HepG2 (cell line): ENCODE measurements around the gene DLEC1. TPM values are rescaled to one million over a fixed set of nuclear protein-coding genes. Genes with fewer than 3 reads are reported as not detected.

Source experiments
- BCL6 ChIP-seq: IDR thresholded peaks from 2 replicates; pipeline ENCODE4 v1.6.1; 2016; ENCODE audit warnings: missing genetic modification reagents, missing compliant biosample characterization
- BCLAF1 ChIP-seq: fragments of 450-650 bp; IDR thresholded peaks from 2 replicates; pipeline ENCODE4 v1.6.1; 2017; ENCODE audit warnings: mild to moderate bottlenecking
- BRCA1 ChIP-seq: sonication (generic); formaldehyde crosslinking; IDR thresholded peaks from 2 replicates; pipeline ENCODE4 v1.4.0; 2020; ENCODE audit warnings: missing genetic modification reagents
- CCAR2 ChIP-seq: fragments of 200-400 bp; formaldehyde crosslinking; optimal IDR thresholded peaks from 2 replicates; pipeline ENCODE3; 2018; ENCODE audit warnings: low read depth, mild to moderate bottlenecking, low read length, moderate library complexity
- HOXD1 ChIP-seq: sonication (generic); formaldehyde crosslinking; IDR thresholded peaks from 2 replicates; pipeline ENCODE4 v1.5.0; 2020; ENCODE audit warnings: missing genetic modification reagents
- MAZ ChIP-seq, 2 experiments: sonication (generic) in 1 of 2; formaldehyde crosslinking in 1 of 2; IDR thresholded peaks; 2 replicates each; pipeline versions ENCODE4 v1.5.0 to v1.6.1; 2012 to 2020; ENCODE audit warnings: low read depth in 2 of 2, mild to moderate bottlenecking in 2 of 2, borderline replicate concordance in 1 of 2, improper control_type of control experiment in 1 of 2, low read length in 1 of 2, missing genetic modification reagents in 1 of 2, moderate library complexity in 1 of 2
- MYPOP ChIP-seq: sonication (generic); formaldehyde crosslinking; IDR thresholded peaks from 2 replicates; pipeline ENCODE4 v1.8.1; 2023; ENCODE audit warnings: mild to moderate bottlenecking, moderate library complexity, missing genetic modification reagents
- NAIF1 ChIP-seq: sonication (generic); formaldehyde crosslinking; IDR thresholded peaks from 2 replicates; pipeline ENCODE4 v1.5.0; 2020; ENCODE audit warnings: mild to moderate bottlenecking, missing genetic modification reagents, borderline replicate concordance
- RCOR2 ChIP-seq: IDR thresholded peaks from 2 replicates; pipeline ENCODE4 v1.6.1; 2016; ENCODE audit warnings: missing biosample characterization, missing genetic modification reagents
- SALL1 ChIP-seq: sonication (generic); formaldehyde crosslinking; IDR thresholded peaks from 2 replicates; pipeline ENCODE4 v1.8.0; 2022; ENCODE audit warnings: mild to moderate bottlenecking, missing genetic modification reagents
- THAP9 ChIP-seq: sonication (generic); formaldehyde crosslinking; IDR thresholded peaks from 2 replicates; pipeline ENCODE4; 2020; ENCODE audit warnings: missing genetic modification reagents, mild to moderate bottlenecking, borderline replicate concordance
- ZMAT3 ChIP-seq: sonication (generic); formaldehyde crosslinking; conservative IDR thresholded peaks from 2 replicates; pipeline ENCODE4 v1.7.0; 2021; ENCODE audit warnings: missing genetic modification reagents
- ZNF101 ChIP-seq: sonication (generic); formaldehyde crosslinking; IDR thresholded peaks from 2 replicates; pipeline ENCODE4 v1.4.0; 2020; ENCODE audit warnings: mild to moderate bottlenecking, low read depth, missing genetic modification reagents, borderline replicate concordance
- ZNF260 ChIP-seq: sonication (generic); formaldehyde crosslinking; IDR thresholded peaks from 2 replicates; pipeline ENCODE4 v1.4.0; 2020; ENCODE audit warnings: missing genetic modification reagents, low read depth, mild to moderate bottlenecking, borderline replicate concordance
- ZNF30 ChIP-seq: sonication (generic); formaldehyde crosslinking; IDR thresholded peaks from 2 replicates; pipeline ENCODE4 v1.5.0; 2020; ENCODE audit warnings: mild to moderate bottlenecking, missing genetic modification reagents
- ZNF570 ChIP-seq: sonication (generic); formaldehyde crosslinking; IDR thresholded peaks from 2 replicates; pipeline ENCODE4 v1.4.0; 2020; ENCODE audit warnings: mild to moderate bottlenecking, missing genetic modification reagents, borderline replicate concordance
- ZNF614 ChIP-seq: IDR thresholded peaks from 2 replicates; pipeline ENCODE4 v1.6.1; 2018; ENCODE audit warnings: missing biosample characterization, missing genetic modification reagents, inconsistent platforms, borderline replicate concordance
- ZNF777 ChIP-seq: sonication (generic); formaldehyde crosslinking; IDR thresholded peaks from 2 replicates; pipeline ENCODE4 v1.4.0; 2020; ENCODE audit warnings: missing genetic modification reagents
- ZNF800 ChIP-seq: sonication (generic); formaldehyde crosslinking; IDR thresholded peaks from 2 replicates; pipeline ENCODE4 v1.4.0; 2020; ENCODE audit warnings: missing genetic modification reagents
- polyA plus RNA-seq, 8 experiments: library from polyadenylated mRNA; depleted of rRNA in 3 of 8; stranded (reverse) in 7 of 8; unstranded in 1 of 8; fragments of >200 nt; fragmentation: Illumina TruSeq in 4 of 8; extraction: Trizol in 4 of 8; gene quantifications; 2 replicates each; pipeline versions ENCODE4 v1.2.1 to v1.2.3, GENCODE V29; 2011 to 2016; ENCODE audit warnings: low read depth in 4 of 8, missing spikeins in 1 of 8, mixed read lengths in 1 of 8; ENCODE audit not compliant: insufficient read depth in 1 of 8
- total RNA-seq, 5 experiments: library from RNA; depleted of rRNA; stranded (reverse); fragments of >200 nt; fragmentation: Illumina TruSeq; extraction: Trizol; gene quantifications; 2 replicates each; pipeline ENCODE4 v1.2.3, GENCODE V29; 2016; ENCODE audit warnings: low read depth in 1 of 5

DLEC1 gene
- total and polyA plus RNA-seq, 2 of the 13 experiments (the other 11 are each of a cell fraction or from before 2014, with no cell fraction given): 0.09 TPM; not detected in 1

DNA sequence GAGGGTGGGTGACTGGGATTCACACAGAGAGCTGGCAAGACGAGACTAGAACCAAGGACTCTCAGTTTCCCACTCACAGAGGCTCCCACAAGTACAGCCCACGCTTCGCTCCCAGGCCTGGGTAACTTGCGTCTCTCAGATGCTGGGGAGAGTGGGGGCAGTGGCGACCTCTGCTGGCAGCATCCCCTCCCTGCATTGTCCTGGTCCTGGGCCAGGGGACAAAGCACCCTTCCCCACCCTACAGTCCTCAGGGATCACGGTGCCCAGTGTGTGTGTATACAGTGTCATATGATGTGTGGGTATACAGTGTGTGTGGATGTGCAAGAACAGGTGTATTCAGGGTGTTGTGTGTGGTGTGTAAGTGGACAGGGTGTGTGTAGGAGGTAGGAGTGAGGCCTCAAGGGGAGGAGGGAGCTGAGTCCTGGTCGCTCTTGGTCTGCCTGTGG lies 35.6 kb upstream of the DLEC1 start (continued):
- no peak for TF ChIP-seq ZNF30 (CRISPR knock-in tag)
- TF ChIP-seq ZNF614 (CRISPR knock-in tag): no peak
- no peak for TF ChIP-seq BRCA1 (CRISPR knock-in tag)
- TF ChIP-seq MYPOP (CRISPR knock-in tag): 0 out of 2 replicates have a peak, but pooled peaks have one; percentile 48
- TF ChIP-seq NAIF1: no peak
- no peak for TF ChIP-seq BCL6 (CRISPR knock-in tag)
- TF ChIP-seq THAP9 (CRISPR knock-in tag): peak; percentile 52; the same call in 1 of the 2 replicates
- no peak for TF ChIP-seq CCAR2
- TF ChIP-seq BCLAF1: no peak
- TF ChIP-seq ZNF570 (CRISPR knock-in tag): no peak
- TF ChIP-seq RCOR2 (CRISPR knock-in tag): 0 out of 2 replicates have a peak, but pooled peaks have one; percentile 45
- no peak for TF ChIP-seq ZNF260
- TF ChIP-seq MAZ (IDR thresholded peaks at IDR 0.05; ENCODE audit: borderline replicate concordance, low read depth, low read length): no peak
- TF ChIP-seq MAZ (CRISPR knock-in tag; IDR thresholded peaks at IDR 0.05; ENCODE audit: low read depth): no peak
- TF ChIP-seq SALL1 (CRISPR knock-in tag): peak; percentile 44; the same call in 1 of the 2 replicates
- 0 out of 2 replicates have a peak, but pooled peaks have one; percentile 19 for TF ChIP-seq ZMAT3 (CRISPR knock-in tag)
- TF ChIP-seq ZNF101 (CRISPR knock-in tag): no peak
- no peak for TF ChIP-seq ZNF800 (CRISPR knock-in tag)
- 0 out of 2 replicates have a peak, but pooled peaks have one; percentile 23 for TF ChIP-seq ZNF777 (CRISPR knock-in tag)
- no peak for TF ChIP-seq HOXD1 (CRISPR knock-in tag)
